IMR-90 (cell line): Measurements from ENCODE around the gene GTF2H4. TPM values are rescaled to one million over a fixed set of nuclear protein-coding genes. Genes with fewer than 3 reads are reported as not detected.

Experiments
- ATAC-seq: fragments of 200-7000 bp; cut with Tn5 transposase; 2 replicates; pipeline ENCODE4 v1.9.1; 2020; ENCODE audit warnings: low read depth, mild to moderate bottlenecking, moderate library complexity
- BruUV-seq: library from RNA; stranded (reverse); fragments of 400-500 nt; replicated peaks from 2 replicates; lab custom pipeline; 2021; lab: Mats Ljungman, UMichigan
- CTCF ChIA-PET: fragments of 300-600 bp; formaldehyde crosslinking; extraction: SDS; loops from one replicate; lab custom pipeline; 2021; ENCODE audit warnings: antibody characterized with exemption; lab: Yijun Ruan, JAX
- POLR2A ChIA-PET: fragments of 300-600 bp; sonication (Branson Sonifier 250); formaldehyde crosslinking; loops from one replicate; lab custom pipeline; 2022; ENCODE audit warnings: antibody characterized with exemption; ENCODE audit not compliant: unreplicated experiment; lab: Charles Lee
- DNase-seq: peaks from one replicate; pipeline ENCODE4 v3.0.0; 2013
- H2AFZ ChIP-seq: replicated peaks from 2 replicates; pipeline ENCODE3; 2013; ENCODE audit warnings: low read length, mild to moderate bottlenecking; ENCODE audit not compliant: poor library complexity
- H2AK5ac ChIP-seq: 2 replicates; pipeline ENCODE4 v1.6.1; 2013; ENCODE audit warnings: low read depth, low read length, inconsistent platforms
- H2AK9ac ChIP-seq: replicated peaks from 2 replicates; pipeline ENCODE3; 2013; ENCODE audit warnings: mild to moderate bottlenecking, low read depth, low read length, moderate library complexity; ENCODE audit not compliant: poor library complexity
- H2BK120ac ChIP-seq: 2 replicates; pipeline ENCODE4 v1.6.1; 2013; ENCODE audit warnings: low read depth, low read length, inconsistent platforms
- H2BK15ac ChIP-seq: 3 replicates; pipeline ENCODE4 v1.6.1; 2013; ENCODE audit warnings: low read depth, low read length, inconsistent platforms
- H2BK20ac ChIP-seq: 2 replicates; pipeline ENCODE4 v1.6.1; 2013; ENCODE audit warnings: low read depth, mild to moderate bottlenecking, inconsistent platforms, low read length, moderate library complexity
- H2BK5ac ChIP-seq: 2 replicates; pipeline ENCODE4 v1.6.1; 2013; ENCODE audit warnings: mild to moderate bottlenecking, low read depth, low read length, inconsistent platforms; ENCODE audit not compliant: poor library complexity, severe bottlenecking
- H3K14ac ChIP-seq: replicated peaks from 2 replicates; pipeline ENCODE4 v1.6.1; 2013; ENCODE audit warnings: low read depth, low read length, inconsistent platforms
- H3K18ac ChIP-seq: 2 replicates; pipeline ENCODE4 v1.6.1; 2013; ENCODE audit warnings: low read depth, low read length, control low read depth
- H3K23ac ChIP-seq: 2 replicates; pipeline ENCODE4 v1.6.1; 2013; ENCODE audit warnings: low read depth, low read length, inconsistent platforms
- H3K27ac ChIP-seq: 2 replicates; pipeline ENCODE4 v1.5.1; 2013; ENCODE audit warnings: mild to moderate bottlenecking, control low read depth, low read length; ENCODE audit not compliant: insufficient read depth
- H3K27me3 ChIP-seq: 2 replicates; pipeline ENCODE4 v1.6.1; 2013; ENCODE audit warnings: low read length; ENCODE audit not compliant: control insufficient read depth, insufficient read depth
- H3K36me3 ChIP-seq: 2 replicates; pipeline ENCODE4 v1.6.1; 2013; ENCODE audit warnings: low read length, mixed read lengths; ENCODE audit not compliant: control insufficient read depth, insufficient read depth
- H3K4ac ChIP-seq: 2 replicates; pipeline ENCODE4 v1.6.1; 2013; ENCODE audit warnings: low read depth, low read length, inconsistent platforms
- H3K4me1 ChIP-seq: 2 replicates; pipeline ENCODE4 v1.6.1; 2013; ENCODE audit warnings: low read length, mixed read lengths; ENCODE audit not compliant: control insufficient read depth, insufficient read depth
- H3K4me2 ChIP-seq: 2 replicates; pipeline ENCODE4 v1.6.1; 2013; ENCODE audit warnings: low read depth, mild to moderate bottlenecking, control low read depth, low read length, moderate library complexity
- H3K4me3 ChIP-seq: 2 replicates; pipeline ENCODE4 v1.5.1; 2013; ENCODE audit warnings: low read depth, mild to moderate bottlenecking, control low read depth, low read length, moderate library complexity; ENCODE audit not compliant: insufficient read depth
- H3K56ac ChIP-seq: 2 replicates; pipeline ENCODE4 v1.6.1; 2013; ENCODE audit warnings: low read length, inconsistent platforms; ENCODE audit not compliant: insufficient read depth; ENCODE audit errors: extremely low read depth
- H3K79me1 ChIP-seq, 2 experiments: 2 replicates each; pipeline ENCODE4 v1.6.1; 2013; ENCODE audit warnings: low read length in 2 of 2, inconsistent platforms in 1 of 2, low read depth in 1 of 2
- H3K9ac ChIP-seq: 2 replicates; pipeline ENCODE4 v1.6.1; 2013; ENCODE audit warnings: low read depth, low read length, control low read depth
- H3K9me1 ChIP-seq: 2 replicates; pipeline ENCODE4 v1.6.1; 2013; ENCODE audit warnings: low read length, inconsistent platforms; ENCODE audit not compliant: insufficient read depth
- H3K9me3 ChIP-seq: 2 replicates; pipeline ENCODE4 v1.6.1; 2013; ENCODE audit warnings: low read length; ENCODE audit not compliant: control insufficient read depth, insufficient read depth
- H4K20me1 ChIP-seq: 2 replicates; pipeline ENCODE4 v1.6.1; 2013; ENCODE audit warnings: low read length, inconsistent platforms; ENCODE audit not compliant: insufficient read depth
- H4K5ac ChIP-seq: 2 replicates; pipeline ENCODE4 v1.6.1; 2013; ENCODE audit warnings: mild to moderate bottlenecking, low read depth, low read length, control low read depth
- H4K8ac ChIP-seq, 2 experiments: 2 replicates each; pipeline ENCODE4 v1.6.1; 2013; ENCODE audit warnings: low read depth in 2 of 2, low read length in 2 of 2, control low read depth in 1 of 2, inconsistent platforms in 1 of 2
- H4K91ac ChIP-seq: 2 replicates; pipeline ENCODE4 v1.6.1; 2013; ENCODE audit warnings: low read depth, low read length, inconsistent platforms; ENCODE audit not compliant: insufficient read depth
- BHLHE40 ChIP-seq: fragments of 150-350 bp; IDR thresholded peaks from 2 replicates; pipeline ENCODE4 v1.6.1; 2016; ENCODE audit warnings: mild to moderate bottlenecking, low read depth, low read length
- MAFK ChIP-seq: IDR thresholded peaks from 2 replicates; pipeline ENCODE4 v1.6.1; 2012; ENCODE audit warnings: low read depth, low read length, improper control_type of control experiment
- NFE2L2 ChIP-seq: fragments of 150-350 bp; IDR thresholded peaks from 2 replicates; pipeline ENCODE4 v1.6.1; 2016; ENCODE audit warnings: low read depth, mild to moderate bottlenecking, low read length
- POLR2A ChIP-seq: IDR thresholded peaks from 2 replicates; pipeline ENCODE4 v1.6.1; 2012; ENCODE audit warnings: mild to moderate bottlenecking, low read depth, low read length
- RFX5 ChIP-seq: IDR thresholded peaks from 2 replicates; pipeline ENCODE4 v1.8.0; 2012; ENCODE audit warnings: low read depth, mild to moderate bottlenecking, low read length, moderate library complexity
- WGBS, 2 experiments: methylation state at CpG; one replicate each; pipeline versions ENCODE4 v1.1.5 to v1.1.7; 2013; ENCODE audit warnings: missing lambda C conversion rate in 2 of 2; ENCODE audit not compliant: insufficient read length in 1 of 2; ENCODE audit errors: extremely low coverage in 2 of 2; 5-methylcytosine and 5-hydroxymethylcytosine counted together
- dilution Hi-C: fragments of 300-500 bp; cut with HindIII; formaldehyde crosslinking; loops from one replicate; pipeline ENCODE4 v1.14.3; 2018; ENCODE audit warnings: low sequenced_read_pairs; ENCODE audit not compliant: unreplicated experiment
- in situ Hi-C: fragments of 300-500 bp; cut with MboI; formaldehyde crosslinking; loops from 3 replicates; pipeline ENCODE4 v1.14.3; 2019; ENCODE audit warnings: low sequenced_read_pairs, inconsistent platforms, mixed read lengths
- intact Hi-C: fragments of 100-400 bp; cut with micrococcal nuclease; formaldehyde crosslinking; loops from 2 replicates; pipeline ENCODE4 v1.10.0; 2022
- microRNA-seq, 2 experiments: library from miRNA; stranded (forward) in 1 of 2; unstranded in 1 of 2; fragments of 10-50 nt in 1 of 2; fragments of <30 nt in 1 of 2; gene quantifications in 1 of 2; microRNA quantifications in 1 of 2; one replicate each; pipeline versions ENCODE3 to v1.1.0; 2013 to 2020; ENCODE audit not compliant: insufficient read depth in 1 of 2, insufficient read length in 1 of 2, unreplicated experiment in 1 of 2
- polyA plus RNA-seq, 3 experiments: library from polyadenylated mRNA; depleted of rRNA; stranded (reverse); fragments of >200 nt; gene quantifications; 2 replicates each; pipeline ENCODE4 v1.2.3, GENCODE V29; 2012; ENCODE audit warnings: low replicate concordance in 1 of 3
- small RNA-seq, 5 experiments: library from RNA; depleted of rRNA; stranded (forward); fragments of <200 nt; gene quantifications; one replicate each; pipeline ENCODE3, GENCODE V24; 2012
- total RNA-seq: library from RNA; depleted of rRNA; stranded (reverse); fragments of >200 nt; gene quantifications from 2 replicates; pipeline ENCODE4 v1.2.3, GENCODE V29; 2012; rRNA removed

The GTF2H4 gene
- total and polyA plus RNA-seq, 2 of the 4 experiments (the other 2 are of a cell fraction): 13.4 to 30.8 TPM

DNA sequence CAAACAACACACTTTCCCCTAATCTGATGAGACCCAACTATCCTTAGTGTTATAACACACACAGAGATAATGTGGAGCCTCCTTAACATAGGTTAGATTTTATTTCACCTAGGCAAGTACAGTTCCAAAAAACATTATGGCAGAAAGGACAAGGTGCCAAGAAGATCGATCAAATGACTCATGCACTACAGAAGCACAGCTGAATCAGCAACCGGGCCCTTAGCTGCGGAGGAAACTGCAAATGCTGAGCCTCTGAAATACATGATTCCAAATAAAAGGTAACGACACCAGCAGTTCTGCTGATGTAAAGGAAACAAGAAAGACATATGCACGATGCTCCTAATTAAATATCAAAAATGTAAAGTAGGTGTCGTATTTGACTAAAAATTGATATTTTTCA lies 55.6 kb downstream of the GTF2H4 start:
- Histone ChIP-seq H3K9me3 (no peaks in the 10 kb centered on the region), H2BK120ac (no peak overlapping the region), H3K4me2 (no peak overlapping the region), H3K4me3 (no peak overlapping the region), H2BK5ac (no peak overlapping the region), H2BK20ac (no peak overlapping the region), H3K79me1 (no peaks in the 10 kb centered on the region), H3K27me3 (peaks cover 30% of the 10 kb centered on the region), H4K20me1 (no peaks in the 10 kb centered on the region), H3K4ac (no peak overlapping the region), H4K8ac (no peak overlapping the region), H3K4me1 (no peaks in the 10 kb centered on the region), H3K14ac (no peak overlapping the region), H3K56ac (no peak overlapping the region), H3K9ac (no peak overlapping the region), H3K18ac (no peak overlapping the region), H3K27ac (no peak overlapping the region), H2AK5ac (no peak overlapping the region), H4K5ac (no peak overlapping the region), H2AFZ (no peak overlapping the region), H2BK15ac (no peak overlapping the region), H2AK9ac (no peak overlapping the region), H4K91ac (no peak overlapping the region), H3K36me3 (no peaks in the 10 kb centered on the region), H3K9me1 (no peaks in the 10 kb centered on the region), H3K23ac (no peak overlapping the region)
- intact Hi-C loops: no loop called here
- no TSS peak for BruUV-seq
- peak; percentile 47 for DNase-seq
- ChIA-PET POLR2A (no interaction called here), CTCF (interaction anchor here (1.1 kb wide), 1 partner anchor 36 kb away, joined by 3 read pairs; no protein-coding TSS in a partner anchor)
- no peak for TF ChIP-seq POLR2A
- TF ChIP-seq RFX5: no peak
- TF ChIP-seq BHLHE40: no peak
- no peak for TF ChIP-seq NFE2L2
- peak; percentile 26; the same call in 1 of the 2 replicates for TF ChIP-seq MAFK
- dilution Hi-C loops: no loop called here
- in situ Hi-C loops: no loop called here
- ATAC-seq: no peak
- 48% methylated on average over 3 of the region's 6 CpGs; no CpG with 5 or more reads in 1 of the 2 experiments for WGBS, 2 experiments

Small RNA genes within 50 kb of the gene (microRNA-seq; reads per million reads assigned to microRNA genes)
- gene MIR4640 (ENCODE audit: unreplicated experiment) (not detected), gene RF00019 (ENCODE audit: insufficient read depth, insufficient read length) (not detected)

Small RNA genes within 50 kb of the gene (small RNA-seq; reads per million reads assigned to genes)
- 0 reads per million in 5 experiments for gene RF00019

Other genes with a start within 250 kb of the GTF2H4 start
- 43.9 and 48.4 TPM in 2 replicates for gene DHX16, start 235.2 kb upstream of the GTF2H4 start, total RNA-seq
- gene DHX16, start 235.2 kb upstream of the GTF2H4 start, polyA plus RNA-seq (2012; rRNA removed): 47.9 and 48.3 TPM in 2 replicates
- gene PPP1R18, start 221.6 kb upstream of the GTF2H4 start, total RNA-seq: 31.9 and 32.8 TPM in 2 replicates
- 129 and 134 TPM in 2 replicates for gene PPP1R18, start 221.6 kb upstream of the GTF2H4 start, polyA plus RNA-seq (2012; rRNA removed)
- 1.7 and 2.2 TPM in 2 replicates for gene NRM, start 217.2 kb upstream of the GTF2H4 start, total RNA-seq
- gene NRM, start 217.2 kb upstream of the GTF2H4 start, polyA plus RNA-seq (2012; rRNA removed): 27.0 and 29.1 TPM in 2 replicates
- 3.6 and 4.5 TPM in 2 replicates for gene MDC1, start 190.9 kb upstream of the GTF2H4 start, total RNA-seq
- 12.1 and 12.4 TPM in 2 replicates for gene MDC1, start 190.9 kb upstream of the GTF2H4 start, polyA plus RNA-seq (2012; rRNA removed)
- 1,207 and 1,401 TPM in 2 replicates for gene TUBB, start 187.9 kb upstream of the GTF2H4 start, total RNA-seq
- gene TUBB, start 187.9 kb upstream of the GTF2H4 start, polyA plus RNA-seq (2012; rRNA removed): 2,004 and 2,008 TPM in 2 replicates
- gene FLOT1, start 165.5 kb upstream of the GTF2H4 start, total RNA-seq: 96.2 and 104 TPM in 2 replicates
- 161 and 162 TPM in 2 replicates for gene FLOT1, start 165.5 kb upstream of the GTF2H4 start, polyA plus RNA-seq (2012; rRNA removed)
- 38.4 and 65.8 TPM in 2 replicates for gene IER3, start 163.7 kb upstream of the GTF2H4 start, total RNA-seq
- gene IER3, start 163.7 kb upstream of the GTF2H4 start, polyA plus RNA-seq (2012; rRNA removed): 159 and 163 TPM in 2 replicates
- gene DDR1, start 23.7 kb upstream of the GTF2H4 start, total RNA-seq: 5.6 and 6.7 TPM in 2 replicates
- 17.8 and 19.6 TPM in 2 replicates for gene DDR1, start 23.7 kb upstream of the GTF2H4 start, polyA plus RNA-seq (2012; rRNA removed)
- gene VARS2, start 6.0 kb downstream of the GTF2H4 start, total RNA-seq: 6.9 and 7.2 TPM in 2 replicates
- 13.3 and 14.0 TPM in 2 replicates for gene VARS2, start 6.0 kb downstream of the GTF2H4 start, polyA plus RNA-seq (2012; rRNA removed)
- gene SFTA2, start 24.0 kb downstream of the GTF2H4 start, total RNA-seq: not detected in 2 replicates
- gene SFTA2, start 24.0 kb downstream of the GTF2H4 start, polyA plus RNA-seq (2012; rRNA removed): not detected in 2 replicates
- gene MUCL3, start 32.8 kb downstream of the GTF2H4 start, total RNA-seq: not detected in 2 replicates
- not detected in 2 replicates for gene MUCL3, start 32.8 kb downstream of the GTF2H4 start, polyA plus RNA-seq (2012; rRNA removed)
- gene MUC21, start 75.5 kb downstream of the GTF2H4 start, total RNA-seq: not detected in 2 replicates
- gene MUC21, start 75.5 kb downstream of the GTF2H4 start, polyA plus RNA-seq (2012; rRNA removed): not detected in 2 replicates
- gene MUC22, start 102.3 kb downstream of the GTF2H4 start, total RNA-seq: not detected in 2 replicates
- gene MUC22, start 102.3 kb downstream of the GTF2H4 start, polyA plus RNA-seq (2012; rRNA removed): 0.02 TPM in 1 of 2 replicates, not detected in the other
- not detected in 2 replicates for gene C6orf15, start 204.4 kb downstream of the GTF2H4 start, total RNA-seq
- not detected in 2 replicates for gene C6orf15, start 204.4 kb downstream of the GTF2H4 start, polyA plus RNA-seq (2012; rRNA removed)
- 0.28 and 0.36 TPM in 2 replicates for gene PSORS1C1, start 206.6 kb downstream of the GTF2H4 start, total RNA-seq
- 1.1 and 2.1 TPM in 2 replicates for gene PSORS1C1, start 206.6 kb downstream of the GTF2H4 start, polyA plus RNA-seq (2012; rRNA removed)
- gene CDSN, start 212.2 kb downstream of the GTF2H4 start, total RNA-seq: not detected in 2 replicates
- gene CDSN, start 212.2 kb downstream of the GTF2H4 start, polyA plus RNA-seq (2012; rRNA removed): not detected in 2 replicates
- gene PSORS1C2, start 230.9 kb downstream of the GTF2H4 start, total RNA-seq: not detected in 2 replicates
- not detected in 2 replicates for gene PSORS1C2, start 230.9 kb downstream of the GTF2H4 start, polyA plus RNA-seq (2012; rRNA removed)
- 16.1 and 22.0 TPM in 2 replicates for gene CCHCR1, start 249.6 kb downstream of the GTF2H4 start, total RNA-seq
- gene CCHCR1, start 249.6 kb downstream of the GTF2H4 start, polyA plus RNA-seq (2012; rRNA removed): 13.1 and 14.2 TPM in 2 replicates